ENCODE results near the gene SOCS1.

DNA sequence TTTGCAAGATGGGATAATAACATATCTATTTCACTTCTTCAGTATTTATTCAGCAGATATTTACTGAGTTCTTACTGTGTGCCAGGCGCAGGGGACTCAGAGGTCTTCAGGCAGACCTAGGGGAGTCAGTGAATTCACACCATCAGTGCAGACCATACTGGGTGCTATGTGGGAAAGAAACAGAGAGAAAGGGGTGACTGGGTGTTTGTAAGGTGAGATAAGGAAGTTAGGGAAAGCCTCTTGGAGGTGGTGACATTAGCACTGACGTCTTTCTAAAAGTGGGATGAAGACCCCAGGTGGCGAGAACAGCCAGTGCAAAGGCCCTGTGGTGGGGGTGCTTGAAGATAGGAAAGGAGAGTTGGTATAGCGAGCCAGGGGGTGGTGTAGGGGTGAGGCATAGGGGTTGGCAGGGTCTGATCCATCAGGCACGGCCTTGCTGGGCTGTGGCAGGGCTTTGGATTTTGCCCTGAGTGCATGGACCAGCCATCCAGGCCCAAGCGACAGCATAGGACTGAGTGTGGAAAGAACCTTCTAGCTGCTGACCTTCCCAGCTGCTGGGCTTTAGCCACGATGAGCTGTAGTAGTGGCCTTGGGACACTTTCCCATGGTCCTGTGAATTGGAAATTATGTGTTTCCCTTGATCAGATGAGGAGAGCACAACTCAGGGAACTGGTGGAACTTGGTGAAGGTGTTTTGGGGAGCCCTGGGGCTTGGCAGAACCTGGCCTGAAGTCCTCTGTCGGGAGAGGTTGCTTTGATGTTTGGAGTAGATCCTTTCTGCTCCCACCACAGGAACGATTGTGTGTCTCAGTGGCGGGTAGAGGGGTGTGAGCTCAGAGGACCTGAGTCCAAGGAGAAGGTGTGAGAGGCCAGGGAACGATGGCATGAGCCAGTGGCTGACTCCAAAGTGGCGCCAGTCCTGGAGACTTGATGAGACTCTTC lies 3.9 kb upstream of the SOCS1 start:
- TF ChIP-seq, protein P1, sequence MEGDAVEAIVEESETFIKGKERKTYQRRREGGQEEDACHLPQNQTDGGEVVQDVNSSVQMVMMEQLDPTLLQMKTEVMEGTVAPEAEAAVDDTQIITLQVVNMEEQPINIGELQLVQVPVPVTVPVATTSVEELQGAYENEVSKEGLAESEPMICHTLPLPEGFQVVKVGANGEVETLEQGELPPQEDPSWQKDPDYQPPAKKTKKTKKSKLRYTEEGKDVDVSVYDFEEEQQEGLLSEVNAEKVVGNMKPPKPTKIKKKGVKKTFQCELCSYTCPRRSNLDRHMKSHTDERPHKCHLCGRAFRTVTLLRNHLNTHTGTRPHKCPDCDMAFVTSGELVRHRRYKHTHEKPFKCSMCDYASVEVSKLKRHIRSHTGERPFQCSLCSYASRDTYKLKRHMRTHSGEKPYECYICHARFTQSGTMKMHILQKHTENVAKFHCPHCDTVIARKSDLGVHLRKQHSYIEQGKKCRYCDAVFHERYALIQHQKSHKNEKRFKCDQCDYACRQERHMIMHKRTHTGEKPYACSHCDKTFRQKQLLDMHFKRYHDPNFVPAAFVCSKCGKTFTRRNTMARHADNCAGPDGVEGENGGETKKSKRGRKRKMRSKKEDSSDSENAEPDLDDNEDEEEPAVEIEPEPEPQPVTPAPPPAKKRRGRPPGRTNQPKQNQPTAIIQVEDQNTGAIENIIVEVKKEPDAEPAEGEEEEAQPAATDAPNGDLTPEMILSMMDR (IDR thresholded peaks at IDR 0.05) = no peak
- no peak for TF ChIP-seq EZH2 (IDR thresholded peaks at IDR 0.05; ENCODE audit: borderline replicate concordance, insufficient read depth, low read depth, low read length, poor library complexity, severe bottlenecking)

All from B cell (primary cell).